Thymus (tissue), 14 donors: ENCODE measurements around the gene GDF11. TPM values are rescaled to one million over a fixed set of nuclear protein-coding genes. Genes with fewer than 3 reads are reported as not detected.
A peak's percentile ranks its signal among the peaks of the same experiment; 100 is the strongest.

Source experiments
- DNase-seq, 9 donors: peaks; one replicate each; pipeline ENCODE4 v3.0.0-alpha.2; 2013; ENCODE audit warnings: low spot score in 9 of 9, low read depth in 6 of 9, missing footprints in 1 of 9
- H3K27ac ChIP-seq, 2 donors: one replicate each; pipeline ENCODE4 v1.5.1; 2013; ENCODE audit warnings: control low read depth in 1 of 2, low read depth in 1 of 2, low read length in 1 of 2, mild to moderate bottlenecking in 1 of 2, moderate library complexity in 1 of 2
- H3K27me3 ChIP-seq, 2 donors: one replicate each; pipeline ENCODE4 v1.5.1; 2013; ENCODE audit warnings: low read length in 1 of 2; ENCODE audit not compliant: control insufficient read depth in 2 of 2, insufficient read depth in 1 of 2
- H3K36me3 ChIP-seq, 2 donors: one replicate each; pipeline ENCODE4 v1.5.1; 2013; ENCODE audit warnings: low read length in 1 of 2, mild to moderate bottlenecking in 1 of 2, moderate library complexity in 1 of 2; ENCODE audit not compliant: control insufficient read depth in 2 of 2, insufficient read depth in 2 of 2
- H3K4me1 ChIP-seq, 2 donors: one replicate each; pipeline ENCODE4 v1.5.1; 2013; ENCODE audit warnings: low read length in 2 of 2; ENCODE audit not compliant: control insufficient read depth in 2 of 2, insufficient read depth in 2 of 2
- H3K4me3 ChIP-seq, 2 donors: one replicate each; pipeline ENCODE4 v1.5.1; 2013; ENCODE audit warnings: low read length in 2 of 2, control low read depth in 1 of 2, mild to moderate bottlenecking in 1 of 2
- H3K9me3 ChIP-seq, 2 donors: one replicate each; pipeline ENCODE4 v1.5.1; 2013; ENCODE audit warnings: low read length in 1 of 2, mild to moderate bottlenecking in 1 of 2; ENCODE audit not compliant: control insufficient read depth in 2 of 2, insufficient read depth in 1 of 2
- WGBS: extraction: QIAGEN DNeasy Blood & Tissue Kit; methylation state at CpG from one replicate; pipeline ENCODE4 v1.1.7; 2013; 5-methylcytosine and 5-hydroxymethylcytosine counted together
- long read RNA-seq, 10 donors: transcript quantifications; one replicate each; lab custom pipeline, GENCODE V29; 2026
- polyA plus RNA-seq: library from polyadenylated mRNA; stranded (reverse); fragments of 200-250 nt; gene quantifications from one replicate; pipeline ENCODE4 v1.2.3, GENCODE V29; 2013
- total RNA-seq: library from RNA; stranded (reverse); fragments of 120-200 nt; gene quantifications from one replicate; pipeline ENCODE4 v1.2.4, GENCODE V29; 2013
- donor health status: healthy.

The GDF11 gene
- total RNA-seq (1.9 TPM), polyA plus RNA-seq (2.8 TPM)
- long read RNA-seq, donor 1, result 0 reads
- long read RNA-seq, donor 2, result 0 reads
- long read RNA-seq, donor 3, full-length matches to known transcripts, result 4 of 4 reads
- long read RNA-seq, donor 3, partial matches to known transcripts, result 0 of 4 reads
- long read RNA-seq, donor 3, other reads (novel, unspliced or antisense), result 0 of 4 reads
- long read RNA-seq, donor 4, full-length matches to known transcripts, result 3 of 3 reads
- long read RNA-seq, donor 4, partial matches to known transcripts, result 0 of 3 reads
- long read RNA-seq, donor 4, other reads (novel, unspliced or antisense), result 0 of 3 reads
- long read RNA-seq, donor 5, full-length matches to known transcripts, result 4 of 331 reads
- long read RNA-seq, donor 5, partial matches to known transcripts, result 256 of 331 reads
- long read RNA-seq, donor 5, other reads (novel, unspliced or antisense), result 71 of 331 reads
- long read RNA-seq, donor 6, partial matches to known transcripts, result 89 of 95 reads
- long read RNA-seq, donor 6, other reads (novel, unspliced or antisense), result 5 of 95 reads
- long read RNA-seq, donor 7, full-length matches to known transcripts, result 2 of 228 reads
- long read RNA-seq, donor 7, partial matches to known transcripts, result 204 of 228 reads
- long read RNA-seq, donor 7, other reads (novel, unspliced or antisense), result 22 of 228 reads
- long read RNA-seq, donor 8, full-length matches to known transcripts, result 5 of 5 reads
- long read RNA-seq, donor 8, partial matches to known transcripts, result 0 of 5 reads
- long read RNA-seq, donor 8, other reads (novel, unspliced or antisense), result 0 of 5 reads
- long read RNA-seq, donor 9, full-length matches to known transcripts, result 1 of 1 reads
- long read RNA-seq, donor 9, partial matches to known transcripts, result 0 of 1 reads
- long read RNA-seq, donor 9, other reads (novel, unspliced or antisense), result 0 of 1 reads
- long read RNA-seq, donor 10, full-length matches to known transcripts, result 2 of 7 reads
- long read RNA-seq, donor 10, partial matches to known transcripts, result 5 of 7 reads
- long read RNA-seq, donor 10, other reads (novel, unspliced or antisense), result 0 of 7 reads

- peaks cover 21 to 51% of the 10 kb centered on the region in 2 donors for H3K4me1 ChIP-seq
- H3K4me3 ChIP-seq, result peak within 1 kb of the TSS; percentile 77 to 87
- H3K9me3 ChIP-seq, result no peaks in the 10 kb centered on the region
- peak within 1 kb of the TSS; percentile 53 to 64 for H3K27ac ChIP-seq
- peaks cover 0 to 9% of the 10 kb centered on the region in 2 donors for H3K36me3 ChIP-seq
- H3K27me3 ChIP-seq, result no peaks in the 10 kb centered on the region
- under 1% methylated on average over 51 of the region's 53 CpGs for WGBS
- peak in 5 of 9 donors; percentile 65 to 85 (median 72) for DNase-seq
Measured at GRCh38 chr12:55742719-55743405, at the start of gene GDF11. Gene GDF11 (plus strand): TSS chr12:55743122. CDS start chr12:55743317, 195 bp downstream.

GRCh38 chr12:55693323-55694187 lies 49.4 kb upstream of the GDF11 start:
- H3K9me3 ChIP-seq, result no peaks in the 10 kb centered on the region
- H3K27ac ChIP-seq, result no peak overlapping the region
- no peaks in the 10 kb centered on the region for H3K36me3 ChIP-seq
- no peak for DNase-seq
- H3K27me3 ChIP-seq, result peaks cover 0 to 4% of the 10 kb centered on the region in 2 donors
- WGBS, result over 99% methylated on average over 7 of the region's 7 CpGs
- H3K4me3 ChIP-seq, result no peak overlapping the region
- no peaks in the 10 kb centered on the region for H3K4me1 ChIP-seq

- Histone ChIP-seq H3K36me3 (no peaks in the 10 kb centered on the region), H3K27ac (no peak overlapping the region), H3K27me3 (peaks cover 0 to 4% of the 10 kb centered on the region in 2 donors), H3K4me1 (no peaks in the 10 kb centered on the region), H3K9me3 (no peaks in the 10 kb centered on the region), H3K4me3 (no peak overlapping the region)
- no peak for DNase-seq
- 99% methylated on average over 7 of the region's 7 CpGs for WGBS
Measured at GRCh38 chr12:55694188-55694515, 48.8 kb upstream of the GDF11 start.

GRCh38 chr12:55694651-55695050 lies 48.3 kb upstream of the GDF11 start:
- no peak overlapping the region for H3K27ac ChIP-seq
- H3K9me3 ChIP-seq, result no peaks in the 10 kb centered on the region
- no peak overlapping the region for H3K4me3 ChIP-seq
- peaks cover 0 to 4% of the 10 kb centered on the region in 2 donors for H3K27me3 ChIP-seq
- no peak for DNase-seq
- no peaks in the 10 kb centered on the region for H3K36me3 ChIP-seq
- H3K4me1 ChIP-seq, result no peaks in the 10 kb centered on the region
- WGBS, result 98% methylated on average over 4 of the region's 4 CpGs

- H3K4me3 ChIP-seq, result no peak overlapping the region
- H3K9me3 ChIP-seq, result no peaks in the 10 kb centered on the region
- DNase-seq, result no peak
- no peaks in the 10 kb centered on the region for H3K4me1 ChIP-seq
- WGBS, result 72% methylated on average over 7 of the region's 7 CpGs
- H3K27ac ChIP-seq, result no peak overlapping the region
- no peaks in the 10 kb centered on the region for H3K36me3 ChIP-seq
- peaks cover 0 to 4% of the 10 kb centered on the region in 2 donors for H3K27me3 ChIP-seq
Measured at GRCh38 chr12:55695349-55695748, 47.6 kb upstream of the GDF11 start.

DNA sequence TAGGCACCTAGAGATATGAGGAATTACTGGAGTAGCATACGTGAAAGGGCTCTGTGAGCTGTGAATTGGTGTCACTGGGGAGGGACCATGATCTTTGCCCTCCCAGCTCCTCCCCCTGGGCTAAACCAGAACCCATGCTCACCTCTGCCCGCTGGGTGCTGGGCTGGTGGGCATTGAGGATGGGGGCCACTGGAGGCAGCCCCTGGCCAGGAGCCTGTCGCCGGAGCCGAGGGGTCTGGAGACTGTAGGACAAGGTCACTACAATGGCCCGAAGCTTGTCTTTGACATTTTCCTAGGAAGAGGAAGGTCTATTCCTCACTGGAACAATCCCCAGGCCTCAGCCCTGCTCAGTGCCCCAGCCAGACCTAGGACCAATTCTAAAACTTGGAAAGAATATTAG lies 46.8 kb upstream of the GDF11 start:
- DNase-seq, result no peak
- no peak overlapping the region for H3K4me3 ChIP-seq
- H3K9me3 ChIP-seq, result no peaks in the 10 kb centered on the region
- 97% methylated on average over 6 of the region's 6 CpGs for WGBS
- no peak overlapping the region for H3K27ac ChIP-seq
- no peaks in the 10 kb centered on the region for H3K4me1 ChIP-seq
- H3K27me3 ChIP-seq, result peaks cover 0 to 4% of the 10 kb centered on the region in 2 donors
- H3K36me3 ChIP-seq, result no peaks in the 10 kb centered on the region

DNA sequence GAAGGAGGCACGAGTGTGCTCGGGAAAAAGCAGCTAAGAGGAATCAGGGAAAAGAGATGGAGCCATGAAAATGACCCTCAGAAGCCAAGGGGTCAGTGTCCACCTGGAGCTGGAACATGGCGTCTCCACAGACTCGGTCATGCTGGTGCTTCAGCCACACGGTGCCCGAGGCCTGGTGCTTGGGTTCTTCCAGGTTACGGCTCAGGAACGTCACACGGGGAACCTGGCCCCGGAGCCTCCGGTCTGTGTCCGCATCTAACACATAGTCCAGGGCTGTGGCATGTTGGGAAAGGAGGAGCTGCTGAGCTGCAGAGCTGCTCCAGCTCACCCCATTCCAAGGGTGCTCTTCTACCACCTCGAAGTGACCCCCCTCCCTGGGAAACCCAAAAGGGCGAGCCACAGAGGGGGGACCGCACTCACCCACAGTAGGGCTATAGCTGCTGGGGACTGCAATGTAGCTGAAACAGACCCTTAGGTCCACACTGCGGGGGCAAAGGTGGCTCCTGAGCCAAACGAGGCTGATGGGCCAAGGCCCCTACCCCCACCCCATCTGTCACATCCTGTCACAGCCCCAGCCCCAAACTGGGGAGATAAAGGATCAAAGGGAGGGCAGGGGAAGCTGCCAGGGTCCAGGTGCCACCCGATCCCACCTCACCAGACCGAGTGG lies 46.0 kb upstream of the GDF11 start:
- 89% methylated on average over 19 of the region's 19 CpGs for WGBS
- Histone ChIP-seq H3K9me3 (no peaks in the 10 kb centered on the region), H3K36me3 (no peaks in the 10 kb centered on the region), H3K27ac (no peak overlapping the region), H3K27me3 (peaks cover 0 to 4% of the 10 kb centered on the region in 2 donors), H3K4me3 (no peak overlapping the region), H3K4me1 (no peaks in the 10 kb centered on the region)
- DNase-seq, result no peak

- H3K27ac ChIP-seq, result no peak overlapping the region
- DNase-seq, result no peak
- H3K36me3 ChIP-seq, result no peaks in the 10 kb centered on the region
- no peaks in the 10 kb centered on the region for H3K9me3 ChIP-seq
- WGBS, result 97% methylated on average over 7 of the region's 7 CpGs
- H3K27me3 ChIP-seq, result peaks cover 0 to 4% of the 10 kb centered on the region in 2 donors
- H3K4me1 ChIP-seq, result no peaks in the 10 kb centered on the region
- H3K4me3 ChIP-seq, result no peak overlapping the region
Measured at GRCh38 chr12:55697686-55698085, 45.2 kb upstream of the GDF11 start.
